IPS-20b (cell line): ENCODE results near the gene GABBR2.

ENCODE experiments used
- H3K27ac ChIP-seq: one replicate; pipeline ENCODE4 v1.5.1; 2013; ENCODE audit warnings: low read length
- H3K27me3 ChIP-seq: 2 replicates; pipeline ENCODE4 v1.6.1; 2013; ENCODE audit warnings: mild to moderate bottlenecking, low read length, inconsistent platforms; ENCODE audit not compliant: insufficient read depth
- H3K36me3 ChIP-seq: 2 replicates; pipeline ENCODE4 v1.6.1; 2013; ENCODE audit warnings: low read depth, mild to moderate bottlenecking, inconsistent platforms, low read length, moderate library complexity; ENCODE audit not compliant: insufficient read depth
- H3K4me1 ChIP-seq: 2 replicates; pipeline ENCODE4 v1.6.1; 2013; ENCODE audit warnings: mild to moderate bottlenecking, control low read depth, inconsistent platforms, low read length, moderate library complexity; ENCODE audit not compliant: insufficient read depth
- H3K4me3 ChIP-seq: 2 replicates; pipeline ENCODE4 v1.5.1; 2013; ENCODE audit warnings: mild to moderate bottlenecking, low read length, inconsistent platforms
- H3K9ac ChIP-seq: 2 replicates; pipeline ENCODE4 v1.6.1; 2013; ENCODE audit warnings: low read depth, mild to moderate bottlenecking, inconsistent platforms, low read length, moderate library complexity
- H3K9me3 ChIP-seq: 2 replicates; pipeline ENCODE4 v1.6.1; 2013; ENCODE audit warnings: mild to moderate bottlenecking, low read depth, low read length, inconsistent platforms; ENCODE audit not compliant: insufficient read depth

GABBR2 gene

DNA sequence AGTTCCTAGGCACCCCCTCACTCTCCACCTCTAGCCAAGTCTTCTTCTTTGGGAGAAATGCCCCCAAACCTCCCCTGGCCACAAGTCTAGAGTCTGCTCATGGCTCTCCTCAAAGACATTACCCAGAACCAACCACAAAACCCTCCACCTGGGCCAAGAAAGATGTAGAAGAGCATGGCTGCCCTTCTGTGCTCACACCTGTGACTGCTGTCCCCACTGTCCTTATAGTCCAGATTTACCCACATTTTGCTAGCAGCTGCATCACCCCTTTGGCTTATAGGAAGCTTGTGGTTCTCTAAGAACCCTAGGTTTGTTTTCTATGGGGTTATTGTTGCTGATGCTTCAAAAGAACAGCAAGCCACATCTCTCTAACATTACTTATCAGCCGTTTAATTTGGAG lies 6.1 kb upstream of the GABBR2 start:
- no peak overlapping the region for H3K27ac ChIP-seq
- H3K4me1 ChIP-seq: no peaks in the 10 kb centered on the region
- H3K9me3 ChIP-seq: no peaks in the 10 kb centered on the region
- H3K27me3 ChIP-seq: peaks cover 64% of the 10 kb centered on the region
- no peaks in the 10 kb centered on the region for H3K36me3 ChIP-seq
- H3K4me3 ChIP-seq: no peak overlapping the region
- no peak overlapping the region for H3K9ac ChIP-seq

- Histone ChIP-seq H3K27me3 (peaks cover 75% of the 10 kb centered on the region), H3K27ac (no peak overlapping the region), H3K36me3 (no peaks in the 10 kb centered on the region), H3K4me1 (no peaks in the 10 kb centered on the region), H3K4me3 (no peak overlapping the region), H3K9me3 (no peaks in the 10 kb centered on the region), H3K9ac (no peak overlapping the region)
Measured at GRCh38 chr9:98712987-98713386, 4.3 kb upstream of the GABBR2 start.

DNA sequence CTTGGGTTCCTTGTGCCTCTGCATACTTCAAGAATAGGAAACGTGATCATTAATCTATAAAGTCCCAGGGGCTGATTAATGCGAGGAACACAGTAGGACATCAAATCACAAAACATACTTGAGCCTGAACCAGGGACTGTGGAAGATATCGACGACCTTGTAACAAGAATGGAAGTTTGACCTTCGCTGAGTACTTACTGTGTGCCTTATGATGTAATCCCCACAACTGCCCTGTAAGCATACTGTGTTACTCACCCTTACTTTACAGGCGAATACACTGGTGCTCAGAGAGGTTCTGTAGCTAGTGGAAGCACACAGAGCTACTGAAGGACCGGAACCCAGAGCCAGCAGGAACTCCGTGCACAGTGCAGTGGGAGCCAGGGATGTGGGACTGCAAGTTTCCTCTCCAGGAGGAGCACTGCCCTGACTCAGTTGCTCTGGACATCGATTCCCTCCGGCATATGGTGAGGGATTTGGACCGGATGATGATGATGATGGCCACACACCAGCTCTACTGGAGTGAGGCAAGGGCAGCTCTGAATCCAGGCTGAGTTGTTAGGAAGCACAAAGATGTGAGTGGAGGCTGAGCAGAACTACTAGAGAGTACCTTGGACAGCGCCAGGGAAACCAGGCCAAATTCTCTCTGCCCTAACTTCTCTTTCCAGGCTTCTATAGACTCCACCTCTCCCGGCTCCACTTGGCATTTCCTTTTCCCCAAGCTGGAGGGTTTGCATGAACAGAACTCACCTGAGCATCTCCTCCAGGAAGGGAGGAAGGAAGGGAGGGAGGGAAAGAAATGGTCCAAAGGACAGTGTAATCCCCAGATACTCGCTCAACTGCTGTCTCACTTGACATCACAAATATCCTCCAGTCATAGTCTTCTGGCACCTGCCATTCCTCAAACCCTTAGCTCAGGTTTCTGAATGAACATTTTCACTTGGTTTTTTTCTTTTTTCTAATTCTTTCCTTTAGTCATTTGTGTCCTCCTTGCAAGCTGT lies 1.5 kb upstream of the GABBR2 start:
- Histone ChIP-seq H3K4me1 (no peaks in the 10 kb centered on the region), H3K27ac (no peak overlapping the region), H3K27me3 (peaks cover 90% of the 10 kb centered on the region), H3K4me3 (peak overlapping the region; percentile 54; the same call in 1 of the 2 replicates), H3K9me3 (no peaks in the 10 kb centered on the region), H3K36me3 (no peaks in the 10 kb centered on the region), H3K9ac (no peak overlapping the region)

DNA sequence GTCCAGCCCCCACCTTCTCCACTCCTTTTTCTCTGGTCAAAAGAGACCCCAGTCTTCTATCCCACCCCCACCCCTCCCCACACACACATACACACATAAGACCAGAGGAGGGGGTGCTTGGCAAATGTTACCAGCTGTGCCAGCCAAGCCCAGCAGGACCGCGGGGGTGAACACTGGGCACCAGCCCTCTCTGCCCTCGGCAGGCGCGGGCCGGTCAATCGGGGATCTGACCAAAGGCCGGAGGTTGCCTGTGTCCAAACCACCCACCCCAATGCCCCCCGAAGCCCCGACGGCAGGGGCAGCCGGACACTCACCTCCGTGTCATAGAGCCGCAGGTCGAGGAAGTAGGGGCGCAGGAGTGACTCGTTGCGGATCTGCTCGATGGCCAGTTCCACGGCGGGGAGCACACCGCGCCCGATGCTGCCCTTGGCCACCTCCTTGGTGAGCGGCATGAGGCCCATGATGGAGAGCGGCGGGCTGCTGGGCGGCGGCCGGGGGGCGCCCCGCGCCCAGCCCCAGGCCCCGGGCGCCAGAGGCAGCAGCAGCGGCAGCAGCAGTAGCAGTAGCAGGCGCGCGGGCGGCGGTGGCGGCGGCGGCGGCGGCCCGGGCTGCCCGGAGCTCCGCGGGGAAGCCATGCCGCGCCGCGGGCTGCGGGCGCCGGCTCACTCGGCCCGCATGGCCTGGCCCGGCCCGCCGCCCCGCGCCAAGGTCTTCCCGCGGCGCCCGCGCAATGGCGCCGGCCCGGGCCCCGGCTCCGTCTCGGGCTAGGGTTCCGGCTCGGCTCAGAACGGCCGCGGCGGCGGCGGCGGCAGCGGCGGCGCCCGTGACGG lies 417 bp downstream of the GABBR2 start:
- H3K9ac ChIP-seq: no peak overlapping the region

DNA sequence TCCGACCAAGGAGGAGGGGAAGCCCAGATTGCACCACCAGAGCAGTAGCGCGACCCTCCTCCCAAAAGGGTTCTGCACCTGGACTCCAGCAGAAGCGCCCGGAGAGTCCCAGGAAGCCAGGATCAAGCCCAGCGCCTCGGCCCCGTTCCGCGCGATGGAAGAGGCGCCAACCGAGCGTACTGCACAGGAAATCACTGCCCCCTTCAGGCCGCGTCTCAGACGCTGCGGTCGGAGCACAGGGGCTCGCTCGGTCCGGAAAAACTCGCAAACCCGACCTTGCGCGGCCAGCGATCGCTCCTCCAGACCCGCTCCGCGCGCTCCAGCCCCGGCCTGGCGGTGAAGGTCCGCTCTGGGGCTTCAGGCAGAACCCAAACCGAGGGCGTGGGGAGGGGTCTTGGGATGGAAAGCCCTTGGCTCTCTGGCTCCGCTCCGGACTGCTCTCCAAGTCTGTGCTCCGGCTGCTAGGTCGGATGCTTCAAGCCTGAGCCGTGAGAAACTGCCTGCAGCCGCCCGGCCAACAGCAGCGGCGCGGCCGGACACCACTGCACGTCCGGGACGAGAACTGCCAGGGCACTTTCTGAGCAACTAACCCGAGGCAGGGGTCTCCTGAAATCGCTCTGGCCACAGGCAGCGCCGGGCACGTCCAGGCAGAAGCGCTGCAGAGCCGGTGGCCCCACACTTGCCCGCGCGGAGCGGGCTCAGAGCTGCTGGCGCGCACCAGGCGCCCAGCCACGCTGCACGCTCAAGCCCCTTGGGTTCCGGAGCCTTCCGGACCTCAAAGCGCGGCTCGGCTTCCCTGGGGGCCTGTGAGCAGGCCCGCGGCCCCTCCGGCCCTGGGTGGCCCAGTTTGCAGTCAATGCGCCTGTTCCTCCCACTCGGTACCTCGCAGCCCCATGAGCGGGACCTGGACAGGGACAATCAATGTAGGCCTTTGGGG lies 1.3 kb downstream of the GABBR2 start:
- Histone ChIP-seq H3K9ac (no peak overlapping the region), H3K36me3 (no peaks in the 10 kb centered on the region), H3K9me3 (no peaks in the 10 kb centered on the region), H3K4me1 (no peaks in the 10 kb centered on the region), H3K4me3 (peak overlapping the region; percentile 62), H3K27me3 (peaks cover 85% of the 10 kb centered on the region), H3K27ac (no peak overlapping the region)

More for the DNA sequence above, 417 bp downstream of the GABBR2 start:
- Histone ChIP-seq H3K36me3 (no peaks in the 10 kb centered on the region), H3K27ac (no peak overlapping the region), H3K4me3 (peak overlapping the region; percentile 62; the same call in 1 of the 2 replicates), H3K4me1 (no peaks in the 10 kb centered on the region), H3K9me3 (no peaks in the 10 kb centered on the region), H3K27me3 (peaks cover 92% of the 10 kb centered on the region)

DNA sequence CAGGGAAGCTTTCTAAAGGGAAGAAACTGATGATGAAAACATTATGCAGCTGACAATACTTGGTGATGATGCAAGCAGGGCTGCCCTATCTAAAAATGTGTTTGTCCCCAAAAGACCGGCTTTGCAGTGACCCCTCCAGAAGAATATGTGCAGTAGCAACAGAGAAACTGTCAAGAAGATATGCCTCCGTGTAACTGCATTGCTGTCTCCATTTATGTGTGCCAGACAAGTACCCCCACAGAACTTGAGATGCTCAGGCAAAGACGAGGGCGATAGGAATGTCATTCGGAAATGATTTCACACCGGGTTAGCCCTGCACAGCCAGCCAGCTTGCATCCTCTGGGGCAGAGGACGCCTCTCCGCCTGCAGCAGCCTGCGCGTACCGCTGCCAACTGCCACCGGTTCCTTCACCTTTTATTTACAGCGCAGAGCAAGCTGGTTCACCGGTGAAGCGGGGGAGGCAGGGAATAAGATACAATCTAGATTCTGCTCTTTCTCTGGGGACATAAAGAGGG lies 2.0 kb downstream of the GABBR2 start:
- H3K27ac ChIP-seq: no peak overlapping the region
- H3K9ac ChIP-seq: no peak overlapping the region
- no peaks in the 10 kb centered on the region for H3K9me3 ChIP-seq
- no peaks in the 10 kb centered on the region for H3K4me1 ChIP-seq
- H3K36me3 ChIP-seq: no peaks in the 10 kb centered on the region
- peak overlapping the region; percentile 62 for H3K4me3 ChIP-seq
- peaks cover 81% of the 10 kb centered on the region for H3K27me3 ChIP-seq

DNA sequence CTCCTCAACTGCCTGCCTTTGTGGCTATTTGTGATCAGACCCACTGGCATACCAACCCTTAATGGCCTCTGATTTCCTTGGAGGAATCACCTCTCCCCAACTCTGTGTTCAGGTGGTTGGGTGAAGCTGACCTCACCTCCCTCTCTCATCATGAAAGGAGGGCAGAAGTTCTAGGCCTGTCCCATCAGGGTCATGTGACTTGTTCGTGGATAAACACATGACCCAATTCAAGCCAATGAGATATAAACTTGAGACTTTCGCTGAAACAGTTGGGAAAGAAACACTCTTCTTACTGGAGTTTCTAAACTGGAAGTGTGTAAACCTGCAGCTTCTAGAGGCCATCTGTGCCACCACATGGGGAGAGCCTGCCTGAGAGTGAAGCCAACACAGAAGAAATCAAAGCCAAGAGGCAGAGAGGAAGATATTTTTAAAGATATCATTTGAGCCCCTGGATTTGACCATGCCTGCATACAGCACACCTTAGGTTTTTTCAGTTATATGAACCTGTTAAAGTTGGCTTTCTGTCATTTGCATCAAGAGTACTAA lies 5.8 kb downstream of the GABBR2 start:
- Histone ChIP-seq H3K9ac (no peak overlapping the region), H3K27me3 (peaks cover 49% of the 10 kb centered on the region), H3K27ac (no peak overlapping the region), H3K9me3 (no peaks in the 10 kb centered on the region), H3K36me3 (no peaks in the 10 kb centered on the region), H3K4me3 (no peak overlapping the region), H3K4me1 (no peaks in the 10 kb centered on the region)

DNA sequence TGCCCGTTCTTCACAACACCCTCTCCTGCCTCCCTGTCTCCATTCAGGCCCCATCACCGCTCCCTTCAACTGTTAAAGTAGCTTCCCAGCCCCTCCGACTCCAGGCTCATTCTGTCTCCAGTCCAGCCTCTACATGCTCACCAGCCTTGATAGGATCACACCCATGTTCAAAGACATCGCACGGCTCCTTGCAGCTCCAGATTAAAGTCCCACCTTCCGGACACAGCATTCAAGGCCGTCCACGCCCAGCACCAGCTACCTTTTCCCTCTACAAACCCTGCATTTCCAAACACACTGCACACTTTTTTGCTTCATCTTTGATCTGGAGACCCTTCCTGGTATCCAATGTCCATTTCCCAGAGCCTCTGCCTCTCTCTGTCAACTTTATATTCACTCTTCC lies 6.4 kb downstream of the GABBR2 start:
- H3K4me3 ChIP-seq: no peak overlapping the region
- no peaks in the 10 kb centered on the region for H3K9me3 ChIP-seq
- peaks cover 43% of the 10 kb centered on the region for H3K27me3 ChIP-seq
- H3K27ac ChIP-seq: no peak overlapping the region
- no peaks in the 10 kb centered on the region for H3K4me1 ChIP-seq
- H3K9ac ChIP-seq: no peak overlapping the region
- H3K36me3 ChIP-seq: no peaks in the 10 kb centered on the region

GRCh38 chr9:98701576-98701975 lies 7.2 kb downstream of the GABBR2 start:
- Histone ChIP-seq H3K9me3 (no peaks in the 10 kb centered on the region), H3K27me3 (peaks cover 35% of the 10 kb centered on the region), H3K4me3 (no peak overlapping the region), H3K9ac (no peak overlapping the region), H3K36me3 (no peaks in the 10 kb centered on the region), H3K4me1 (no peaks in the 10 kb centered on the region), H3K27ac (no peak overlapping the region)

DNA sequence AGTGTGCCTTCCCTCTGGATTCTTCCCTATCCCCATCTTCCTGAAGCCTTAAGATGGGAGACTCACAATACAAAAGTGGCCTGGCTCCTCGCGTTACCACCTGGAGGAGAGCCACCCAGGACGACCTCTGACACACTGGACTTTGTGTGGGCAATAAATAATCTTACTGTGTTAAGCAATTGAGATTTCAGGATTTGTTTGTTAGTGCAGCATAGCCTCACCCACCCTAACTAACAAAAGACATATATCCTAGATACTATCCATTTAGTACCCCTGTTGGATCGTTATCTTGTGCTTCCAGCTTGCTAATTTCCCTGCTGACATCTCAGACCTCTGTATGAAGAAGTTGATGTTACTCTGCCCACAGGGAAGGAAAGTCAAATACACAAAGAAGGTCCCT lies 7.9 kb downstream of the GABBR2 start:
- no peaks in the 10 kb centered on the region for H3K4me1 ChIP-seq
- no peak overlapping the region for H3K9ac ChIP-seq
- no peaks in the 10 kb centered on the region for H3K9me3 ChIP-seq
- H3K27me3 ChIP-seq: peaks cover 28% of the 10 kb centered on the region
- no peak overlapping the region for H3K27ac ChIP-seq
- no peaks in the 10 kb centered on the region for H3K36me3 ChIP-seq
- H3K4me3 ChIP-seq: no peak overlapping the region
